T-cell (primary cell): ENCODE measurements around the gene KPNA6. TPM values are rescaled to one million over a fixed set of nuclear protein-coding genes. Genes with fewer than 3 reads are reported as not detected.

Source experiments
- ATAC-seq, 4 experiments: fragments of 200-7000 bp in 3 of 4; fragments of 150-1000 bp in 1 of 4; cut with Tn5 transposase; replicated peaks in 1 of 4; 1 replicate in 3 of 4; 2 replicates in 1 of 4; pipeline ENCODE4 v1.10.0; 2021; ENCODE audit warnings: moderate library complexity in 3 of 4, mild to moderate bottlenecking in 2 of 4, moderate number of reproducible peaks in 1 of 4
- CTCF ChIA-PET, 2 donors: fragments of 300-600 bp; sonication (Branson Sonifier 250); formaldehyde crosslinking; loops; one replicate each; lab custom pipeline; 2022; ENCODE audit warnings: antibody characterized with exemption in 2 of 2; lab: Charles Lee
- POLR2A ChIA-PET, 2 donors: fragments of 300-600 bp; sonication (Branson Sonifier 250); formaldehyde crosslinking; loops; one replicate each; lab custom pipeline; 2022; ENCODE audit warnings: antibody characterized with exemption in 2 of 2; lab: Charles Lee
- DNase-seq, 35 experiments: peaks; one replicate each; pipeline versions ENCODE4 v3.0.0 to v3.0.0-alpha.2; 2013 to 2023
- H3K27ac ChIP-seq: one replicate; pipeline ENCODE4 v1.5.1; 2013; ENCODE audit warnings: low read length
- H3K27me3 ChIP-seq, 2 experiments: replicated peaks in 1 of 2; 1 replicate in 1 of 2; 2 replicates in 1 of 2; pipeline versions ENCODE4 v1.6.1 to v1.7.0; 2013; ENCODE audit warnings: low read length in 1 of 2, mixed read lengths in 1 of 2; ENCODE audit not compliant: control insufficient read depth in 2 of 2, insufficient read depth in 2 of 2; ENCODE audit errors: extremely low read depth in 1 of 2
- H3K36me3 ChIP-seq, 2 donors: 1 replicate in 1 of 2; 2 replicates in 1 of 2; pipeline versions ENCODE4 v1.6.1 to v1.7.0; 2013; ENCODE audit warnings: low read length in 1 of 2; ENCODE audit not compliant: control insufficient read depth in 2 of 2, insufficient read depth in 1 of 2; ENCODE audit errors: extremely low read depth in 1 of 2
- H3K4me1 ChIP-seq, 2 experiments: 1 replicate in 1 of 2; 2 replicates in 1 of 2; pipeline versions ENCODE4 v1.6.1 to v1.7.0; 2013; ENCODE audit warnings: low read length in 2 of 2, mixed read lengths in 1 of 2; ENCODE audit not compliant: insufficient read depth in 2 of 2, control insufficient read depth in 1 of 2; ENCODE audit errors: extremely low read depth in 1 of 2
- H3K4me3 ChIP-seq, 2 donors: 1 replicate in 1 of 2; 2 replicates in 1 of 2; pipeline versions ENCODE4 v1.5.1 to v1.7.0; 2013; ENCODE audit warnings: mild to moderate bottlenecking in 2 of 2, low read length in 1 of 2, moderate library complexity in 1 of 2; ENCODE audit not compliant: control insufficient read depth in 1 of 2; ENCODE audit errors: extremely low read depth in 1 of 2
- H3K9me3 ChIP-seq: 2 replicates; pipeline ENCODE4 v1.7.0; 2013
- H3K27ac Mint-ChIP-seq, 2 donors: one replicate each; pipeline ENCODE4 v1.8.0; 2020 to 2021; ENCODE audit warnings: mild to moderate bottlenecking in 2 of 2, mixed read lengths in 2 of 2
- H3K27me3 Mint-ChIP-seq, 2 donors: one replicate each; pipeline ENCODE4 v1.8.0; 2021 to 2022; ENCODE audit warnings: mixed read lengths in 2 of 2
- H3K36me3 Mint-ChIP-seq: one replicate; pipeline ENCODE4 v1.8.0; 2021; ENCODE audit warnings: mixed read lengths
- H3K4me1 Mint-ChIP-seq, 3 donors: one replicate each; pipeline ENCODE4 v1.8.0; 2020 to 2022; ENCODE audit warnings: mixed read lengths in 3 of 3, mild to moderate bottlenecking in 1 of 3
- H3K4me3 Mint-ChIP-seq, 3 donors: one replicate each; pipeline ENCODE4 v1.8.0; 2020 to 2022; ENCODE audit warnings: mild to moderate bottlenecking in 3 of 3, mixed read lengths in 3 of 3, moderate library complexity in 3 of 3
- H3K9me3 Mint-ChIP-seq, 3 donors: one replicate each; pipeline ENCODE4 v1.8.0; 2020 to 2022; ENCODE audit warnings: mixed read lengths in 3 of 3
- WGBS: methylation state at CpG from one replicate; pipeline ENCODE4 v1.1.5; 2013; ENCODE audit warnings: missing lambda C conversion rate; ENCODE audit not compliant: insufficient coverage; 5-methylcytosine and 5-hydroxymethylcytosine counted together
- total RNA-seq, 35 experiments: library from RNA in 6 of 35; stranded (reverse) in 6 of 35; fragments of 120-200 nt in 1 of 35; gene quantifications; one replicate each; pipeline versions ENCODE4 v1.2.1 to v1.2.4 and lab custom pipeline; 2013 to 2026

The KPNA6 gene
- total RNA-seq, 5 donors from 2014 or later (not counting 1 experiment from before 2014, with no cell fraction given): 46.2 to 53.6 (median 52.3) TPM

GRCh38 chr1:32179193-32179442 lies 71.3 kb downstream of the KPNA6 start:
- ChIA-PET POLR2A (interaction anchor here (0.6 to 1.0 kb wide), 4 partner anchors 71 to 157 kb away, joined by 3 to 17 read pairs (median 4); partner anchors contain the start of genes KPNA6 (in 1 of the 2) and MARCKSL1 (in 1 of the 2)), CTCF (interaction anchor here (0.5 to 0.6 kb wide), 2 partner anchors 70 to 748 kb away, joined by 3 to 4 read pairs; no protein-coding TSS in a partner anchor)
- DNase-seq (no peak), ATAC-seq (no peak)
- Mint-ChIP-seq H3K36me3 (peaks cover 22% of the 10 kb centered on the region), H3K27me3 (no peaks in the 10 kb centered on the region), H3K4me3 (peak overlapping the region; percentile 87 to 93 (median 90)), H3K27ac (peak overlapping the region; percentile 94 to 95), H3K9me3 (no peaks in the 10 kb centered on the region), H3K4me1 (peaks cover 34 to 40% (median 36%) of the 10 kb centered on the region in 3 donors)
- Histone ChIP-seq H3K4me1 (peaks cover 7 to 35% of the 10 kb centered on the region in 2 experiments), H3K9me3 (no peaks in the 10 kb centered on the region), H3K27me3 (no peaks in the 10 kb centered on the region), H3K27ac (peak overlapping the region; percentile 65), H3K36me3 (peaks cover 8 to 18% of the 10 kb centered on the region in 2 donors), H3K4me3 (peak overlapping the region; percentile 58 to 91)
- WGBS: 22% methylated on average over 7 of the region's 7 CpGs

- no peaks in the 10 kb centered on the region for H3K9me3 ChIP-seq
- Mint-ChIP-seq H3K36me3 (peaks cover 23% of the 10 kb centered on the region), H3K4me1 (peaks cover 39 to 44% (median 41%) of the 10 kb centered on the region in 3 donors), H3K27me3 (no peaks in the 10 kb centered on the region), H3K27ac (peak within 1 kb of the TSS; percentile 94 to 95), H3K4me3 (peak within 1 kb of the TSS; percentile 87 to 93 (median 90)), H3K9me3 (no peaks in the 10 kb centered on the region)
- peak within 1 kb of the TSS; percentile 65 for H3K27ac ChIP-seq
- peaks cover 12 to 23% of the 10 kb centered on the region in 2 donors for H3K36me3 ChIP-seq
- ATAC-seq (peak; percentile 89 to 92 (median 90)), DNase-seq (peak; percentile 56 to 91 (median 78))
- CTCF ChIA-PET: interaction anchor here (0.5 to 0.6 kb wide), 2 partner anchors 69 to 748 kb away, joined by 3 to 4 read pairs; no protein-coding TSS in a partner anchor
- POLR2A ChIA-PET: interaction anchor here (0.6 to 1.0 kb wide), 5 partner anchors 71 to 210 kb away, joined by 3 to 17 read pairs (median 3); partner anchors contain the start of genes KPNA6 (in 1 of the 2) and MARCKSL1 (in 1 of the 2)
- WGBS: under 1% methylated on average over 76 of the region's 79 CpGs
- H3K4me1 ChIP-seq: peaks cover 7 to 37% of the 10 kb centered on the region in 2 experiments
- peak within 1 kb of the TSS; percentile 86 to 91 for H3K4me3 ChIP-seq
- H3K27me3 ChIP-seq: no peaks in the 10 kb centered on the region
These were observed 71.8 kb downstream of the KPNA6 start, which contains the start of gene TXLNA for GRCh38 chr1:32179443-32180185. Gene TXLNA (plus strand): TSS chr1:32179675. CDS start chr1:32180346, 671 bp downstream.

GRCh38 chr1:32180186-32181060 lies 72.6 kb downstream of the KPNA6 start:
- POLR2A ChIA-PET: interaction anchor here in 1 of 2 donors (0.6 kb wide), 1 partner anchor 209 kb away, joined by 3 read pairs; no protein-coding TSS in a partner anchor
- ATAC-seq: no peak
- Mint-ChIP-seq H3K36me3 (peaks cover 28% of the 10 kb centered on the region), H3K27me3 (no peaks in the 10 kb centered on the region), H3K4me1 (peaks cover 44 to 46% (median 45%) of the 10 kb centered on the region in 3 donors), H3K27ac (peak overlapping the region; percentile 58 to 80), H3K4me3 (peak overlapping the region; percentile 87 to 93 (median 90)), H3K9me3 (no peaks in the 10 kb centered on the region)
- H3K4me1 ChIP-seq: peaks cover 7 to 39% of the 10 kb centered on the region in 2 experiments
- WGBS: 1% methylated on average over 16 of the region's 36 CpGs
- H3K27me3 ChIP-seq: no peaks in the 10 kb centered on the region
- peak overlapping the region; percentile 86 to 91 for H3K4me3 ChIP-seq
- CTCF ChIA-PET: no interaction called here
- H3K27ac ChIP-seq: peak overlapping the region; percentile 65
- no peaks in the 10 kb centered on the region for H3K9me3 ChIP-seq
- H3K36me3 ChIP-seq: peaks cover 8 to 28% of the 10 kb centered on the region in 2 donors
- DNase-seq: peak in 11 of 35 experiments; percentile 2 to 43 (median 17)

- Mint-ChIP-seq H3K27me3 (no peaks in the 10 kb centered on the region), H3K4me1 (peaks cover 47 to 48% (median 48%) of the 10 kb centered on the region in 3 donors), H3K4me3 (peak overlapping the region; percentile 87 to 93 (median 90)), H3K27ac (peak overlapping the region; percentile 58 to 63), H3K36me3 (peaks cover 30% of the 10 kb centered on the region), H3K9me3 (no peaks in the 10 kb centered on the region)
- H3K4me3 ChIP-seq: peak overlapping the region; percentile 86 to 91
- peaks cover 7 to 39% of the 10 kb centered on the region in 2 experiments for H3K4me1 ChIP-seq
- no peaks in the 10 kb centered on the region for H3K9me3 ChIP-seq
- ATAC-seq (no peak), DNase-seq (no peak)
- ChIA-PET CTCF (no interaction called here), POLR2A (no interaction called here)
- peaks cover 7 to 31% of the 10 kb centered on the region in 2 donors for H3K36me3 ChIP-seq
- 89% methylated on average over 8 of the region's 9 CpGs for WGBS
- H3K27me3 ChIP-seq: no peaks in the 10 kb centered on the region
- peak overlapping the region; percentile 65 for H3K27ac ChIP-seq
These were observed 73.2 kb downstream of the KPNA6 start for GRCh38 chr1:32181065-32181464.

GRCh38 chr1:32181563-32181962 lies 73.7 kb downstream of the KPNA6 start:
- no peak for DNase-seq
- H3K27ac Mint-ChIP-seq: peak overlapping the region; percentile 37 to 63
- H3K36me3 Mint-ChIP-seq: peaks cover 35% of the 10 kb centered on the region
- H3K9me3 Mint-ChIP-seq: no peaks in the 10 kb centered on the region
- ChIA-PET CTCF (interaction anchor here in 1 of 2 donors (1.1 kb wide), 1 partner anchor 70 kb away, joined by 6 read pairs; no protein-coding TSS in a partner anchor), POLR2A (no interaction called here)
- H3K27me3 Mint-ChIP-seq: no peaks in the 10 kb centered on the region
- H3K27me3 ChIP-seq: no peaks in the 10 kb centered on the region
- H3K4me3 ChIP-seq: no peak overlapping the region
- no peaks in the 10 kb centered on the region for H3K9me3 ChIP-seq
- H3K36me3 ChIP-seq: peaks cover 7 to 36% of the 10 kb centered on the region in 2 donors
- peaks cover 7 to 39% of the 10 kb centered on the region in 2 experiments for H3K4me1 ChIP-seq
- H3K4me3 Mint-ChIP-seq: peak overlapping the region; percentile 87 to 93 (median 90)
- H3K4me1 Mint-ChIP-seq: peaks cover 52 to 53% (median 53%) of the 10 kb centered on the region in 3 donors
- WGBS: 93% methylated on average over 3 of the region's 5 CpGs
- ATAC-seq: no peak
- no peak overlapping the region for H3K27ac ChIP-seq
